Tibial artery (tissue), 4 donors: Measurements from ENCODE around the gene SLC5A2.

Experiments used
- DNase-seq, 2 donors: peaks; one replicate each; pipeline ENCODE4 v3.0.0-alpha.2; 2019
- H3K27ac ChIP-seq, 2 donors: fragments of 200-600 bp; sonication (generic) in 1 of 2; 1 replicate in 1 of 2; 2 replicates in 1 of 2; pipeline ENCODE4 v1.5.1; 2018 to 2019; ENCODE audit warnings: mild to moderate bottlenecking in 1 of 2
- H3K27me3 ChIP-seq, 2 donors: fragments of 200-600 bp; sonication (generic) in 1 of 2; one replicate each; pipeline versions ENCODE4 v1.5.1 to v1.6.0; 2016 to 2019
- H3K36me3 ChIP-seq, 3 donors: fragments of 200-600 bp; sonication (generic) in 2 of 3; one replicate each; pipeline ENCODE4 v1.5.1; 2016 to 2019; ENCODE audit warnings: mild to moderate bottlenecking in 2 of 3
- H3K4me1 ChIP-seq, 4 donors: fragments of 200-600 bp; sonication (generic) in 2 of 4; 1 replicate in 3 of 4; 2 replicates in 1 of 4; pipeline ENCODE4 v1.5.1; 2016 to 2019
- H3K4me3 ChIP-seq, 2 donors: fragments of 200-600 bp; sonication (generic) in 1 of 2; 1 replicate in 1 of 2; 2 replicates in 1 of 2; pipeline ENCODE4 v1.5.1; 2018 to 2019; ENCODE audit warnings: mild to moderate bottlenecking in 2 of 2
- H3K9me3 ChIP-seq, 3 donors: fragments of 200-600 bp; sonication (generic) in 1 of 3; one replicate each; pipeline ENCODE4 v1.5.1; 2016 to 2019
- intact Hi-C: fragments of 100-400 bp; cut with DNase I; formaldehyde crosslinking; loops from one replicate; pipeline ENCODE4 v1.15.0; 2023; ENCODE audit warnings: low total_unique reads
- TF ChIP-seq, protein P1 (sequence below), 2 experiments: fragments of 200-600 bp in 1 of 2; fragments of 450-650 bp in 1 of 2; IDR thresholded peaks; one replicate each; pipeline ENCODE4 v1.5.1; 2017 to 2019; ENCODE audit warnings: antibody characterized with exemption in 2 of 2, mild to moderate bottlenecking in 1 of 2, moderate library complexity in 1 of 2

The SLC5A2 gene

DNA sequence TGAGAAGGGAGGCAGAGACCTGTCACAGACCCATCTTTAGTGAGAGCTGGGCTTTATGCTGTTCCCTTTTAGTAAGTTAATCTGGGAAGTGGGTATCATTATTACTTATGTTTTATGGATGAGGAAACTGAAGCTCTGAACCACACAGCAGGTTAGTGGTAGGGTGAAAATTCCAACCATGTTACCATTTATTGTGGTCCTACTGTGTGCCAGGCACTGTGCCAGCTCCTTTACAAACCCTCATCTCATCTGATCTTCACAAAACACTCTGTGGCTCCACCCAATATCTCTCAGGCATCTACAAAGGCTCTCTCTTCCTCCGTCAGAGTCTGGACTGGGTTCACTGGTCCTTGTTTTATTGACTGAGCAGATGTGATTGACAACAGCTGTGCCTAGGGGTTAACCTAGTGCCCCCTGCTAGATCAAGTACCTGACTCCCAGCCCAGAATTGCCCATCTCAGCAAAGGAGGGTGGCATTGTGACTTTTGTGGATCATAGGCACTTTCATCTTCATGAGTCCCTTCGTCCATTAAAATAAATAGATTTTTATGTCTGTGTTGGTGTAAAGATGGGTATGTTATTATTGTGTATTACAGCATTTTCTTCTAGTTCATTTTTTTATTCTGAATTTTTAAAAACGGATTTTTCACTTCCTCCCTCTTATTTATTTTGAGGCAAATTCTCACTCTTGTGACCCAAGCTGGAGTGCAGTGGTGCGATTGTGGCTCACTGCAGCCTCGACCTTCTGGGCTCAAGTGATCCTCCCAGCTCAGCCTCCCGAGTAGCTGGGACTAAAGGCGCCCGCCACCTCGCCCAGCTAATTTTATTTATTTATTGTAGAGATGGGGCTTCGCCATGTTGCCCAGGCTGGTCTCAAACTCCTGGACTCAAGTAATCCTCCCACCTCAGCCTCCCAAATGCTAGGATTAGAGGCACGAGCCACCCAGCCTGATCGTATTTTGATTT is 7.9 kb upstream of the SLC5A2 start:
- peak overlapping the region in 1 of 2 donors; percentile 99 for H3K27ac ChIP-seq

GRCh38 chr16:31475946-31476302 is 7.0 kb upstream of the SLC5A2 start:
- TF ChIP-seq, protein P1, sequence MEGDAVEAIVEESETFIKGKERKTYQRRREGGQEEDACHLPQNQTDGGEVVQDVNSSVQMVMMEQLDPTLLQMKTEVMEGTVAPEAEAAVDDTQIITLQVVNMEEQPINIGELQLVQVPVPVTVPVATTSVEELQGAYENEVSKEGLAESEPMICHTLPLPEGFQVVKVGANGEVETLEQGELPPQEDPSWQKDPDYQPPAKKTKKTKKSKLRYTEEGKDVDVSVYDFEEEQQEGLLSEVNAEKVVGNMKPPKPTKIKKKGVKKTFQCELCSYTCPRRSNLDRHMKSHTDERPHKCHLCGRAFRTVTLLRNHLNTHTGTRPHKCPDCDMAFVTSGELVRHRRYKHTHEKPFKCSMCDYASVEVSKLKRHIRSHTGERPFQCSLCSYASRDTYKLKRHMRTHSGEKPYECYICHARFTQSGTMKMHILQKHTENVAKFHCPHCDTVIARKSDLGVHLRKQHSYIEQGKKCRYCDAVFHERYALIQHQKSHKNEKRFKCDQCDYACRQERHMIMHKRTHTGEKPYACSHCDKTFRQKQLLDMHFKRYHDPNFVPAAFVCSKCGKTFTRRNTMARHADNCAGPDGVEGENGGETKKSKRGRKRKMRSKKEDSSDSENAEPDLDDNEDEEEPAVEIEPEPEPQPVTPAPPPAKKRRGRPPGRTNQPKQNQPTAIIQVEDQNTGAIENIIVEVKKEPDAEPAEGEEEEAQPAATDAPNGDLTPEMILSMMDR (IDR thresholded peaks at IDR 0.05), result no peak
- intact Hi-C loops, result loop anchor here (2.0 kb wide), 1 partner anchor 17 kb away; the partner anchor contains the start of gene ARMC5
- no peak overlapping the region for H3K4me3 ChIP-seq

More for the DNA sequence above, 7.9 kb upstream of the SLC5A2 start:
- Histone ChIP-seq H3K27me3 (no peaks in the 10 kb centered on the region), H3K4me1 (peaks cover 0 to 30% (median 26%) of the 10 kb centered on the region in 4 donors), H3K9me3 (no peaks in the 10 kb centered on the region), H3K4me3 (no peak overlapping the region), H3K36me3 (peaks cover 46 to 55% (median 50%) of the 10 kb centered on the region in 3 donors)
- intact Hi-C loops, result loop anchor here (2.0 kb wide), 1 partner anchor 16 kb away; the partner anchor contains the start of gene ARMC5
- DNase-seq, result no peak
- TF ChIP-seq, protein P1 (IDR thresholded peaks at IDR 0.05), result no peak

DNA sequence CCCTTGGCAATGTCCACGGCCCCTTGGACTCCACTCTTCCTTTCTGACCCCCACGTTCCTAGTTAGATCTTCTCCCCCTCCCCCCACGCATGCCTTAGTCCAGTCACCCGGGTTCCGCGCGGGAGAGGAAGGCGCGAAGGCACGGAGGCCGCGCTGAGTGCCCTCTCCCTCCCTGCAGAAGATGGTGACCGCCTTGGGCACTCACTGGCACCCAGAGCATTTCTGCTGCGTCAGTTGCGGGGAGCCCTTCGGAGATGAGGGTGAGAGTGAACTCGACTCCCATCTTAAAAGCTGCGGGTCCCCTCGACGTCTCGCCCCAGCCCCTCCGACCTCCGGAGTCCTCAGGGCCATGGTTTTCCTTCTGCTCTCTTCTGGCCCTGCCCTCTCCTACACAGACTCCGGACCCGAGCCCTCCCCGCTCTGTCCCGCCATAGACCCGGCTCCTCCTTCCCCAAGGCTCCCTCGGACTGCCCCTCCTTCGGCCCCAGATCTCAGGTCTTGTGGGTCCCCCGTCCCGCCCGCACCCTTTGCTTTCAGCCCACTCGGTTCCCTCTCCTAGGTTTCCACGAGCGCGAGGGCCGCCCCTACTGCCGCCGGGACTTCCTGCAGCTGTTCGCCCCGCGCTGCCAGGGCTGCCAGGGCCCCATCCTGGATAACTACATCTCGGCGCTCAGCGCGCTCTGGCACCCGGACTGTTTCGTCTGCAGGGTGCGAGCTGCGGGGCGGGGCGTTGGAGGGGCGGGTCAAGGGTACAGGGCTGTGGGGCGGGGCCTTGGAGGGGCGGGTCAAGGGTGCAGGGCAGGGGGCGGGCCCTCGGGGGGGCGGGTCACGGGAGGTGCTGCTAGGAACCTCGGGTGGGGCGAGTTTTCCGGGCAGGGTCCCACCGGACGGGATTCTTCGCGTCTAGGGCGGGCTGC is 6.4 kb upstream of the SLC5A2 start:
- H3K9me3 ChIP-seq, result no peaks in the 10 kb centered on the region
- intact Hi-C loops, result no loop called here
- TF ChIP-seq, protein P1 (IDR thresholded peaks at IDR 0.05), result no peak
- H3K27me3 ChIP-seq, result no peaks in the 10 kb centered on the region
- H3K36me3 ChIP-seq, result peaks cover 46 to 55% (median 50%) of the 10 kb centered on the region in 3 donors
- DNase-seq, result peak; percentile 74 to 81
- peak overlapping the region in 1 of 2 donors; percentile 17 for H3K27ac ChIP-seq
- peak overlapping the region; percentile 23 to 32 for H3K4me3 ChIP-seq
- peaks cover 0 to 24% (median 15%) of the 10 kb centered on the region in 4 donors for H3K4me1 ChIP-seq

More at GRCh38 chr16:31475946-31476302, 7.0 kb upstream of the SLC5A2 start:
- peaks cover 0 to 30% (median 20%) of the 10 kb centered on the region in 4 donors for H3K4me1 ChIP-seq
- H3K9me3 ChIP-seq, result no peaks in the 10 kb centered on the region
- H3K36me3 ChIP-seq, result peaks cover 46 to 55% (median 50%) of the 10 kb centered on the region in 3 donors
- no peak overlapping the region for H3K27ac ChIP-seq
- DNase-seq, result no peak
- H3K27me3 ChIP-seq, result no peaks in the 10 kb centered on the region

DNA sequence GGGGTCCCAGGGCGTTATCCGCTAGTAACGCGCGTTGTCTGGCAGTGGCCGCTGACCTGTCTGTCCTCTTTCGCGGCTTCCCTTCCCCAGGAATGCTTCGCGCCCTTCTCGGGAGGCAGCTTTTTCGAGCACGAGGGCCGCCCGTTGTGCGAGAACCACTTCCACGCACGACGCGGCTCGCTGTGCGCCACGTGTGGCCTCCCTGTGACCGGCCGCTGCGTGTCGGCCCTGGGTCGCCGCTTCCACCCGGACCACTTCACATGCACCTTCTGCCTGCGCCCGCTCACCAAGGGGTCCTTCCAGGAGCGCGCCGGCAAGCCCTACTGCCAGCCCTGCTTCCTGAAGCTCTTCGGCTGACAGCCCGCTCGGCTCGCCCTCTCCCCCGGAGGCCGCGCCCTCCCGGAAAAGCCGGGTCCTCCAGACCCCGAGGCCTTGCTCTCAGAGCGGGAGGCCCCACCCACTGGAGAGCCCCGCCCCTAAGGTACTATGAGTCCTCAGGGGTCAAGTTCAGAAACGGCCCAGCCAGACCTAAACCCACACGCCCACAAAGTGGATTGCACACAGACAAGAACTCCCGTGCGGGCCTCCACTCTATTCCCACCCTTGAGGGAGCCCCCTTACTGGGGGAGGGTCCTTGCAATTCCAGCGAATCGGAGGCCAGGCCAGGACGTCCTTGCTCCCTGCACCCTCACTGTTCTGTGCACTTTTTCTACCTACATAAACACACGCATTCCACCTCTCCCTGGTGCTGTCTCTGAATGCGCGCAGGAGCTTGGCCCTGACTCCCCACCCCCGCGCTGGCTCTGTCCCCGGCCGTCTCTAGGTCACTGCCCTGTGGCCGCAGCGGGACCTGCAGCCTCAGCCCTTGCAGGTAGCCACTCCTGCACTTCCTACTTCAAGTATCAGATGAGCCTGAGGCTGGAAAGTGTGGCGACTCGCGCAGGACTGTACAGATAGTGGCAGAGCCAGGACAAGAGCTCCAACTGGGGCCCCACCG is 5.4 kb upstream of the SLC5A2 start:
- H3K27me3 ChIP-seq, result no peaks in the 10 kb centered on the region
- TF ChIP-seq, protein P1 (IDR thresholded peaks at IDR 0.05), result no peak
- H3K36me3 ChIP-seq, result peaks cover 46 to 55% (median 50%) of the 10 kb centered on the region in 3 donors
- peak overlapping the region; percentile 23 to 32 for H3K4me3 ChIP-seq
- intact Hi-C loops, result no loop called here
- H3K4me1 ChIP-seq, result peaks cover 0 to 22% (median 14%) of the 10 kb centered on the region in 4 donors
- peak overlapping the region in 1 of 2 donors; percentile 17 for H3K27ac ChIP-seq
- no peak for DNase-seq
- no peaks in the 10 kb centered on the region for H3K9me3 ChIP-seq
